Gastroesophageal sphincter (tissue), 3 donors: ENCODE measurements around the gene SLC25A28.

Experiments used
- CTCF ChIP-seq, 4 experiments: fragments of 200-600 bp in 2 of 4; fragments of 450-650 bp in 2 of 4; sonication (generic) in 1 of 4; IDR thresholded peaks; one replicate each; pipeline ENCODE4 v1.5.1; 2017 to 2019; ENCODE audit warnings: antibody characterized with exemption in 4 of 4, mild to moderate bottlenecking in 2 of 4, moderate library complexity in 2 of 4
- EP300 ChIP-seq: sonication (generic); formaldehyde crosslinking; IDR thresholded peaks from one replicate; pipeline ENCODE4 v1.6.1; 2017; ENCODE audit warnings: antibody characterized with exemption, mild to moderate bottlenecking
- POLR2A ChIP-seq, 2 donors: fragments of 450-650 bp; IDR thresholded peaks; one replicate each; pipeline ENCODE4 v1.6.1; 2017; ENCODE audit warnings: antibody characterized with exemption in 2 of 2, mild to moderate bottlenecking in 2 of 2, moderate library complexity in 1 of 2
- POLR2AphosphoS5 ChIP-seq: sonication (generic); formaldehyde crosslinking; IDR thresholded peaks from one replicate; pipeline ENCODE4 v1.6.1; 2017; ENCODE audit warnings: antibody characterized with exemption

GRCh38 chr10:99623919-99624318 is 3.7 kb upstream of the SLC25A28 start:
- no peak for TF ChIP-seq POLR2A (IDR thresholded peaks at IDR 0.05)
- no peak for TF ChIP-seq CTCF (IDR thresholded peaks at IDR 0.05)
- no peak for TF ChIP-seq POLR2AphosphoS5
- TF ChIP-seq EP300: no peak
